Stimulated activated CD4-positive, alpha-beta T cell treated with anti-CD3 and anti-CD28 coated beads, Interleukin-4, amount 100 ng/mL, for 24 hours (primary cell): ENCODE measurements around the gene FRMD3.

ENCODE experiments used
- DNase-seq: peaks from one replicate; pipeline ENCODE4 v3.0.0-alpha.2; 2020

The FRMD3 gene

DNA sequence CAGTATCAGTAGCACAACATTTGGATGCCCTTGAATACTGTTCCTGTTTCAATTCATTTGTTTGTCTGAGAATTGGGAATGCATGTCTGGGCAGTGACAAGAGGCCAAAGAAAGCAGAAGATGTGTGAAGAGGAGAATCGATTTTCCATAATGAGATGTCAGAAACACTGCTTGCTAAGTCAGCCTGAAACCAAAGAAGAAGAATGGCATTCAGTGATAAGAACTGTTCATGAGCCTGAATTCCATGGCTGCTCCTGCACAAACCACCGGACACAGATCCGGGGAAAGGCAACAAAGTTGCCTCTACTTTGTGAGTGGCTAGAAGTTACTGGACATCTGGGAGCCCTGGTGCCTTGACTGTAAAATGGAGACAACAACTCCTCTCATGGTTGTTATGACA is 268.1 kb downstream of the FRMD3 start:
- DNase-seq, result no peak

DNA sequence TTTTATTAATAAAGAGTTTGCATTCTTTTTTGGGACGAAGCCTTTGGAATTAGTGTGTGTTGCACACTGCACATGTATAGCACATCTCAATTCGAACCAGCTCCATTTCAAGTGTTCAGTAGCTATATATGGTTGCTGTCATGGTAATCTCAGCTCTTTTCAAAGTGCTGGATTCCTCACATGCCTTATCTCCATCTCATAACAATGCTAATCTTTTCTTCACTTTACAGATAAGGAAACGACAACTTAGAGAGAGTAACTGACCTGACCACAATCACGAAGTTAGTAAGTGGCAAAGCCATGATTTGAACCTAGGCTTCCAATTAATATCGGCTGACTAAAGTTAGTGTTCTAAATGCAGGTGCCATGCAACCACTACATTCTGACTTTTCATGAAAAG is 270.5 kb downstream of the FRMD3 start:
- no peak for DNase-seq

DNA sequence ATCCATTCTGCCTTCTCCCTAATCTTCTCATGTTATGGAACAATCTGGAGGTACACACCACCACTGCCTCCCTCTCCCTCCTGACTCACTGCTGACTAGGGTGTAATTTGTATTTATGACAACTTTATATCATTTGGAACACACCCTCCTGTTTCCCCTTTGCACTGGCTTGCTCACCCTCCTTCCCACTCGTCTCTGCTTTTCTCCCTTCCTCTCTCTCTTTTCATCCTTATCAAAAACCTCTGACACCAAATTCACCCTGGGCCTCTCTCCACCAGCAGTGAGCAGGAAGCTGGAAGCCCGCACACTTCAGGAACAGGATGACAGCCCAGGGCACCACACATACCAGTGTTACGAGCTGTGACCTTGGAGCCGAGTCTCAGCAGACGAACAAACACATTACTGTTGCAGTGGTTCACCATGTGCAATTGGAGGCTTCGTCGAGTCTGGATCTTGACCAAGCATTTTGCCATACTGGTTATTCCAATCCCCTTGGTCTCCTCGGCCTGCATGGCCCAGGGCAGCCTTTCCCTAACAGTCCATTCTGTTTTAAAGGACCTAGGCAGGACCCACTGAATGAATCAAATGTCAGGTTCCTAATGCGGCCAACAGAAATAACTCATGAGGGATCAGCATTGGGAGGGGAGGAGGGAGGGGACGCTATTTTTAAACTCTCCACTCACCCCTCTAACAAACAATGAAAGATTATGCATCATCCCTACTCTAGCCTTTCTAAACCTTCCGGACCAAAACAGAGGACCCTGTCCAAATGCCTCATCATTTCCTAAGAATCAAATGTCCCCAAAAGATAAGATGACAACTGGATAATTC is 271.3 kb downstream of the FRMD3 start:
- DNase-seq, result no peak

DNA sequence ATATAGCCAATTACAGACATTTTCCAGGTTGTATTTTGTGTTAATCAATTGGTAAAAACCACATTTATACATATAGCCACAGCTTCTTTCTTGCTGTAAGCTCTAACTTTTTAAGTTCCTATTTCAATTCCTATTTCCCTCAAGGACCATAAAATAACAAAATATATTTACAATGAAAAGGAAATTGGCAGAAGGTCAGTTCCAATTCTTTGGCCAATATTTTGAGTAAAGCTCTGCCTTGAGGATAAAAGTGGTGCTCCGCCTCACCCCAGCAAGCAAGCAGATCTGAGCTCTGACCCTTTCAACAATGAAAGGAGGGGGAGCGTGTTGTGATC is 271.9 kb downstream of the FRMD3 start:
- DNase-seq, result no peak

DNA sequence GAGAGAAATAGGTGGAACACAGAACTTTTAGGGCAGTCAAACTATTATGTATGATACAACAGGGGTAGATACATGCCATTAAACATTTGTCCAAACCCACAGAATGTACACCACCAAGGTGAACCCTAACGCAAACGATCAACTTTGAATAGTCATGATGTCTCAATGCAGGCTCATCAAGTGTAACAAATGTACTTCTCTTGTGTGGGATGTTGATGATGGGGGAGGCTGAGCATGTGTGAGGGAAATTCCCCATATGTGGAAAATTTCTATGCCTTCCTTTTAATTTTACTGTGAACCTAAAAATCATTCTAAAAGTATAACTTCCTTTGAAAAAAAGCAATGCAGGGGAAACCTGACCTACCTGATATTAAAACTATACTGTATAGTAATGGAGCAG is 273.9 kb downstream of the FRMD3 start:
- no peak for DNase-seq

DNA sequence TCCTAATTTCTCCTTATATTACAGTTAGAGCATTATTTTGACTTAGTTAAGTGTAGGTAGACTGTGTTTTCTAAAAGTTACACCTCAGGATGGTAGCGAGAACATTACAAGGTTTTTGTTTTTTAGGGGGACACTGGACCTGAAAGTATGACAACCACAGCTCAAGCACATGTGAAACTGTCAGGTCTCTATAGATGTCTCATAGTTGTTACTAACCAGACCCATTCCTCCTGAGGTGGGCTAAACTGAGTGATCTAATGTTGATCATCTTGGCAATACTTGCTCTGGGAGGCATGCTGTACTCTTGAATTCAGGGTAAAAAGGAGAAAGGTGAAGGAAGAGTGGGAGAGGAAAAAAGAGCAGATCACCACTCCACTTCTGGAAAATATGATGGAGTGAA is 278.6 kb downstream of the FRMD3 start:
- DNase-seq, result no peak

DNA sequence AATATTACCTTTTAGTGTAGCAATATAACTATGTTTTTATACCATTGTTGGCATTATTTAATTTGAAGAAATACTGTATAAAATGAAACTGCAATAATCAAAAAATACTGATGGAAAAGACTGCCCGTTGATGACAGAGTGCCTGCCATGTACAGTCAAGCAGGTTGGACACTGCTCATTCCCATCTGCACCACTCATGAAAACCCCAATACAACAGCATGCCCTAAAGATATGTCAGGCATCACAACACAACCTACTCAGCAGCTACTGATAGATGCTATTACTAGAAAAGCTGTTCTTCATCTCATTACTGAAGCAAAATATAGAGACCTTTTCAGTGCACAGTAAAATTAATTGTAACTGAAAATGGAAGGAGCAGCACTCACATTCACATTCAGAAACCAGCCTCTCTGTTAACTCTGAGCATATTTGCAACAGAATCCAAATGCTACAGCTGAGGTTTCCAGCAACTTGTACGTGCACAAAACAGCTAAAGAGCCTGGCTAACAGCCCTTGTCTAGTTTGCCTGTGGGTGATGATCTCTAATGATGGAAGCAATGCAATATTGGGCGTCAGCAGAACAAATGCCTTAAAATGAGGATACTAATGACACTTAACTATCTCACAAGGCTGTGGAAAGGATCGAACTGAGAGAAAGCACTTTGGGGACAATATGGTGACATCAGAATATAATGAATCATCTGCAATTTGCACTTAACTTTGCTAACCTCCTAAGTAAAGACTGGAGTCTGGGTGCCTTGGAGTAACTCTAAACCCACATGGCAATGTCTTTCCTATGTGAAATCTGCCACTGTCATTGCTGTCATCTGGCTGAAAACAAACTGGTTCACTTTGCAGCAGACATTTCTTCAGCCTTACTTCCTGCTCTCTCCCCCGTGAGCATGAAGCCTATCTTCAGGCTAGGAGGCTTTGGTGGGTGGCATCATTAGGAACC is 280.0 kb downstream of the FRMD3 start:
- no peak for DNase-seq

DNA sequence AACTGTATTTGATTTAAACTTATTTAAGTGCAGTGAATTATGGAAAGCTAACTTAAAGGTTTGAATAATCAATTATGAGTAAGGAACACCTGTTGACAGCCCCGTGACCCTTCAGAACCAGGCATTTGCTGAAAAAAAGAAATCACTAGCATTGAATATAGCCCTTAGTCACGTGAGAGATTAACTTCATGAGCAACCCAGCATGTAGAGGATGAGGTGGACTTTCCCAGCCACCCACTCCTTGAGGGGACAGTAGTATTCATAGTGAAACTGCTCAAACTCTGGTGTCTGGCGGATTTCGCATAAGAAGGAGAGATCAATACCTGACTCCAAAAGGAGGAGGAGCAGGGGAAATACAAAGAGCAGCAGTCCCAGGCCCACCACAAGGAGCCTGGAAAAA is 290.5 kb downstream of the FRMD3 start:
- DNase-seq, result no peak

DNA sequence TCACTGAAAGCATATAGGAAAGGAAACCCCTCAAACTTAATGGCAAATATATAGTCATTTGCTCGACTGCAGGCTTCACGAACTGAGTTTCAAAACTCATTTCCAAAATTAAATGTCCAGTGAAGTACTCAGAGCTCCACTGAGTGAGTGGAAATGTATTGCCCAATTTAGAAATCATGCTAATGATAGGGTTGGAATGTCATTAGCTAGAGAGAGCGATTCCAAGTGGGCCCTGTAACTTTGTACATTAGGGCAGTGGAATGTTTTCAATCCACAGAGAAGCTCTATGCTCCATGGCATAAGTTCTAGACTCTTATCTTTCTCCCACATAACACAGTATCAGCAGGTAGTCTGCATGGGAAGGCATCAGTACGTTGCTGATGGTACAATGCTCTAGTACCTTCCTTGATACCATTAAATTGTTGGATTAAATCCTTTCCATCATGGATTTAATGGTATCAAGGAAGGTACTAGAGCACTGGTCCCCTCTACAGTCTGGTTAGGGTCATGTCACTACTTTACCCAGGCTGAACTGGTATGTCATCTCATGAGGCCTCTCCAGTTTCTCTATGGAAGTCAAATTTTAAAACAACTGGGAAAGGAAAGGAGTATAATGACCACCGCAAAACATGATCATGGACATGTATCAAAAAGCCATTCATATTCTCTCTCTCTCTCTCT is 292.1 kb downstream of the FRMD3 start:
- DNase-seq, result no peak

DNA sequence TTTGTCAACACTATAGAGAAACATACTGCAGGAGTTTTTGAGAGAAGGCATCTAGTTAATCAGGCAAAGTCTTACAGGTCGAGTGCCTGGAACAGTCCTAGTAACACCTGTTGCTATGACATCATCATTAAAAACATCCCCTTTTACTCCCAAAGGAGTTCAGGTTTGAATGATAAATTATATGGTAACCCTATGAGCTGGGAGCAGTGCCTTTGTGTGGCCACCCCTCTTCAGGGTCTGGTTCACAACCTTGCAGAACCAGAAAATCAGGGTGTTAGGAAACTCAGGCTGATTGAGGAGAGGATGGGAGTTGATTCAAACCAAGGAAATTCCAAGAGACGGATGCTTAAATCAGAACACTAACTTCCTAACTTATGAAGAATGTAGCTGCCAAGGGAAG is 296.1 kb downstream of the FRMD3 start:
- no peak for DNase-seq

DNA sequence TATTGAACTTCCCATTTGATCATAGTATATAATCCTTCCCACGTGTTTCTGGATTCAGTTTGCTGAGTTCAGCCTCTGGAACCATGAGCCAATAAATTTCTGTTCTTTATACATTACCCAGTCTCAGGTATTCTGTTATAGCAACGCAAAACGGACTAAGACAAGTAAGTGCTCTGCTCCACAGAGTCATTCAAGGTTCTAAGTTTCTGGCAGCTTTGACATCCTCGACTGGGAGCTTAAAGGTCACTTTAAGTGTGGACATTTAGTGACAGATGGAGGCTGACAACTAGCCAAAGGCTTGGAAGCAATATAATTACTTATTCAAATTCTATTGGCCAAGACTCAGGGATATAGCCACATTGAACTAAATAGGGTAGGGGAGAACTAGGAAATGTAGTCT is 297.5 kb downstream of the FRMD3 start:
- no peak for DNase-seq

DNA sequence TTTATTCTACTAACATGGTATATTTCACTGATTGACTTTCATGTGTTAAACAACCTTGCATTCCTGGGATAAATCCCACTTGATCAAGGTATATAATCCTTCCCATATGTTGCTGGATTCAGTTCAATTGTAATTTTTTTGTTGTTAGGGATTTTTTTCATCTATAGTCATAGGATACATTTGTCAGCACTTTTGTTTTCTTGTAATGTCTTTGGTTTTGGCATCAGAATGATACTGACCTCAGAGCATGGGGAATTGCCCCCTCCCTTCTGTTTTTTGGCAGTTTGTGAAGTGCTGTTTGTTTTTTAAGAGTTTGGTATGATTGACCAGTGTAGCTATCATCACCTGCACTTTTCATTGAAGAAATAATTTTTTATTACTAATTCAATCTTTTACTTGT is 298.5 kb downstream of the FRMD3 start:
- DNase-seq, result no peak

DNA sequence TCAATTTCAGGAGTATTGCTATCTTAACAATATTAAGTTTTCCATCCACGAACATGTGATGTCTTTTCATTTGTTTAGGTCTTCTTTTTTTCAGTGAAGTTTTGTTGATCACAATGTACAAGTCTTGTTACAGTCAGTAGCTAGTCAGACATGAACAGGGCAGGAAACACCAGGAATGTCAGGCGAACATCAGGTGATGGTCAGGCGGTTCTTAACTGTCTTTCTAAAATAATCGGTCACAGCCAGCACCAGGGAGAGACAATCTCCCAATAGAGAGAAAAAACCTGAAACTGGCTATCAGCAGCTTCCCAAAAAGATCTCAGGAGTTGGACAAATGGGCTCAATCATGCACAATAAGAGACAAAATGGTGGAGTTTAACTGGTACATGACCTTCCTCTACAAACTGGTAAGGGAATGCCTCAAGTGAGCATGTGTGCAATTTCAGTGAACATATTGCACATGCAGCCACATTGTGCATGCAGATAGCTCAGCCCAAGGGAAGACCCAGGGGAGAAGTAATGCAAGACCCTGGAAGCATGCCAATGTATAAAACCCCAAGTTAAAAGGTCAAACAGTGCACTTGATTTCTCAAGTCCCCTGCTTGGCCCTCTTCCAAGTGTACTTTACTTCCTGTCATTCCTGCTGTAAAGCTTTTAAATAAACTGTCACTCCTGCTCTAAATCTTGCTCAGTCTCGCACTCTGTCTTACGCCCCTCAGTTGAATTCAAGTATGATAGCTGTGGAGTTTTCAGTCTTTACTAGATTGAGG is 299.1 kb downstream of the FRMD3 start:
- DNase-seq, result no peak

DNA sequence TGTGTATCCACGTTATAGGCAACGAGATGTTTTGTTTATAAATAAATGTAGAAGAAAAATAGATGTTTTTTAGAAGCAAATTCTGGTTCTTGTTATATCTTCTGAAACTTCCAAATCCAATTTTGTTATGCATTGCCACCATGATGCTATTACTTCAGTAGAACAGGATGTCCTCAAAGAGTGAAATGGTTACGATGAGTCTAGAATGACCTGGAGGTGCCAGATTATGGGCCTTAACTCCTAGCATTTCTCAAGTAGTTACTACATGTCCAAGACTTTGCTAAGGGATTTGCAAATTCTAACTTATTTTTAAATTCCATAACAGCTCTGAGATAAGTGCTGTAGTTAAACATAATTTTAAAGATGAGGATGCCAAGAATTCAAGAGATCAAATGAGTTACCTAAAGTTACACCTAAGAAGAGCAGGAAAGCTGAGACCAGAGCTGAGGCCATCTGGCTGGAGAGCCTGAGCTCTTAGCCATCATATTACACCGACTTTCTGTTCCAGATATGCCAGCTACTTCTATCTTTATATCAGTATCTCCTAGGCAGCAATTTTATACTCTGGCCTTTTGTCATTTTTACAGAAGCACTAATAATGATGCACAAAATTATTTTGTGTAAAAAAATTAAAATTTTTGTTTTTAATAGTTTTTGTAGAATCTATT is 302.0 kb downstream of the FRMD3 start:
- DNase-seq, result no peak

DNA sequence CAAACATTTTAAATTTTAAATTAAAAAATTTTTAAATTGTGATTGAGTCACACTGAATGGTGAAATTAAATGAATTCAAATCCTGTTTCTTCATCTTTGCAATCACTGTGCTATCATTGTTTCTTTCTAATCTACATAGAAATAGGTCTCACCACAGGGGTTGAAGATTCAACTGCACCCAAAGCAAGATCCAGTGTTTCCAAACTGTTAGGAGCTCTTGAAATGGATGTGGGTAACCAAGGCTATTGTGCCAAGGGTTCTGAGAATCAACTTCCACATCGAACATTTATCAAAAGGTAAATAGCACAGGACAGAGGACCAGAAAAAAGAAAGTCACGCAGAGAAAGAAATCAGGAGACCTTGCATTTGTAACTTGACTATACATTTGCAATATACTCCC is 302.7 kb downstream of the FRMD3 start:
- no peak for DNase-seq

DNA sequence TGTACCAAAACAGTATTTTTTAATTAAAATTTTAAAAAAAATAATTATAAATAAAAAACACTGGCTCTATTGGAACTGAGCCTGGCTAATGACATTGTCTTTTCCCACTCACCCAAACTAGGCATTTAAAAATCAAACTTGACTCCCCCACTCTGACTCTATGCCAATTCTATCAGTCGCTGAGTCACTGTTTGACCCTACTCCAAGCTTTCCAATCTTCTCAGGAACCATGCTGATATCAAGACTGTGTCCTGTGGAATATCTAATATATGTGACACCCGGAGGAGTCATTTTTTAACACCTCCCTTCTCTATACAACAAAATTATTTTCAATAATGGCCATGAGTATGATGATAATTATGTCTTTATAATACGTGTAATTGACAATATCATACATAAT is 303.7 kb downstream of the FRMD3 start:
- no peak for DNase-seq

DNA sequence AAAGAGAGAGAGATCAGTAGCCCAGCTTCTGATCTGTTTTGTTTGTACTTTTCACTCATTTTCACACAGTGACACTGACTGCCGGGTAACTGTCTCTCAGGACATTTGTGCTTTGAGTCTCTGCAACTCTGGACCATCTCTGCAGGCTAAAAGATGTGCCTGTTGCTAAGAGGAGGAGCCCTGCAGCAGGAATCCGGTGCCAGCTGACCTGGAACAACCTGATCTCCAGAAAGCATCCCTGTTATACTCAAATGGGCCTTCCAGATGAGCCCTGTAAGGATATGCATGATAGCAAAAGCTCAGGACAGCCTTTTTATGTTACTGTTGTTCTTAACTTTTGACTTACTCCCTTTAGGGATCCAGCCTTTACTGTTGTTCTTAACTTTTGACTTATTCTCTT is 304.6 kb downstream of the FRMD3 start:
- DNase-seq, result no peak

DNA sequence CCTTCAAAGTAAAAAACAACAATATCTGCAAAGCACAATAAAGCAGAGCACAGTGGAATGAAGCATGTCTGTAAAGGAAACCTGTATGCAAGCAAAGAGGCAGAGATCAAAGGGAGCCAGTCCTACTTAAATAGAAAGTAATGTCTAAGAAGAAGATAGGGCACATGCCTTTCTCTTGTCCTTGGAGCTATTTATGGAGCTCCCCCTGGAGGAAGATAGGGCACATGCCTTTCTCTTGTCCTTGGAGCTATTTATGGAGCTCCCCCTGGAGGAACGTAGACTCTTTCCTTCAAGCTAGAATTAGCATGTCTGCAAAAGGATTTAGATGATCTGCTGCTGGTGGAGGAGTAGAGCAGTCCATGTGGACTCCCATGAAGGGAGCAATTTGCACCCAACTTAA is 307.2 kb downstream of the FRMD3 start:
- no peak for DNase-seq

DNA sequence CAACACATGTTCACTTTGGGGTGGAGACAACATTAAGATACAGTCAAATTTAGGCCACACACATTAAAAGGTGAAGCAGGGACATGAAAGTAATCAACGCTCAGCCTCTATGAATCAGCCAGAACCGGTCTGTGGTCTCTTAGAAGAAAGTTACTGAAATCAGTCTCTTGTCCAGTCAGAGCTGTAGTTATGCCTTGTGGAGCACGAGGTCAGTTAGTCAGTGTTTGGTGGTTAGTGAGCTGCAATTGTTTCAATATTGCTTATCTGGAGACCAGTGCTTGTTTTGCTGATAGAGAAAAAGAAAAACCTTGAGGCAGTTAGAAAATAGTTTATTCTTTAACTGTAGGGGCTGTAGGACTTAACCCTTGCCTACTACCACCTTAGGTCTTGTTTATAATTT is 317.5 kb downstream of the FRMD3 start:
- no peak for DNase-seq

DNA sequence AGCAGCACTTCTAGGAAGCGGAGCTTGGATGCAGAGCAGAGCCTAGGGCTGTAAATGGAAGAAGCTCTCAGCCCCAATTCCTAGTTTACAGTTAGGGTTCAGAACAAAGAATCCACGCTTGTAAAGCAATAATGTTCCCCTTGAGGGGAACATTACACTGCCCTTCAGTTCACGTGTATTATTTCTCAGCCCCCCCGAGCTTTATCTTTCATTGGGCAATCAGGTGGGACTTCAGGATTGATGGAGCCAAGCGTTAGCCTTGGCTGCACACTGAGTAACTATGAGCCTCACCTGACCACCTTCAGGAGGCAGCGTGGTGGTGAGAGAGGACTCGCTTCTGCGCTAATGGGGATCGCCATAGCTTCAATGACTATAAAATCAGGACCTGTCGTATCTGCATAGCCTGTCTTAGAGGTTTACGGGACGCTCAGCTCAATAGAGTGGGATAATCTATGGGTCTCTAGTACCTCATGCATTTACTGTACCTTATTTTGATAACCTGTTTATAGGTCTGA is 318.2 kb downstream of the FRMD3 start:
- no peak for DNase-seq

DNA sequence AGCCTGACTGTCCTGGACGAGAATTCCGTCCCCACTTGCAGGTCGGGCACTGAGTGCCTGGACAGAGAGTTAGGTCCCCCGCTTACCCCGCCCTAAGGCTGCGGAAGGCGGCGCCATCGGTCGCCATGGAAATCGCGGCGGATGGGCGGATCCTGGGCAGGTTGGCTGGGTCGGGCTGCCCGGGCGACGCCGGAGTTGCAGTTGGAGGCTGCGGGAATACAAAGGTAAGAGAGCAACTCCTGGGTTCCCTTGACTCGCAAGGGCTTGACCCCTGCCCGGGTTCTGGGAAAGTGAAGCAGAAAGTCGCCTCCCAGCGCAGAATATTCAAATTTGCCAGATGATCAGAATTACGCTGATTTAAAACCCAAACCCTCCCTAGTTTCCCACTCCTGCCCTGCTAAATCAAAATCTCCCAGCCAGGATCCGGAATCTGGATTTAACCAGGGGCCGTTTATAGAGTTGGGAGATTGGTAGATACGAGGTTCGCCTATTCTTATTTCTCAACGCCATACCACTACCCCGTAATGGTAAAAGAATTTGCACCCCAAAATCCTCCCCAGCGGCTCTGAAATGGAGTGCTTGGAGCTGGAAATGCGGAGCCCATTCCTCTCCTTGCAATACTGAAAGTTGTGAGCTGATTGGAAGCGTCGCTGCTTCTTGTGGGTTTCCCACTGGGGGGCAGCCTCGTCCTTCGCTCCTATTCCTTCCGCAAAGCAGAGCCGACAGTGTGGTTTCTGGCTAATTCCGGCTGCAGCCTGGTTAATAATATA is 318.9 kb downstream of the FRMD3 start:
- DNase-seq, result no peak
